CD4-positive, alpha-beta T cell treated with Interferon alpha-2 for 1 hour (primary cell): ENCODE data around the gene COL19A1.
"Not testable (repeated sequence)": the region's sequence is repeated elsewhere in the genome, so short reads cannot be mapped to it uniquely, and the experiment has no call there.

Experiments
- DNase-seq, 2 donors: peaks; one replicate each; pipeline ENCODE4 v3.0.0-alpha.2; 2020 to 2022

The COL19A1 gene

DNA sequence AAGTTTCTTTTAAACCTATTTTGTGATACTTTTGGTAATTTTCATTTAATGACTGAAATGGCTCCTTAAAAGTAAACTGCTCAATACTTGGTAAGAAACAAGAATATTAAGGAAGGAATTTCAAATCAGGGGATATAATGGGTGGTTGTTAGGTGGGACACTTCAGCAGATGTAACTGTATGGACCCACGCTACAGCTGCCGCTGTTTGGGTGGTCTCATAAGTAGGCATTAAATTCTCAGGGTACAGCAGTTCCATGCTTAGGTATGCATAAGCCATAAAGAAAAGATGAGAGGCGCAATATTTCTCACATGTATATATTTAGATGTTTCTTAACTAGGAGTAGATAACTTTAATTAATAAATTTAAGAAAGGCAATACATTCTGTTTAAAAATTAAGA, 35.0 kb downstream of the COL19A1 start:
- DNase-seq, result no peak

DNA sequence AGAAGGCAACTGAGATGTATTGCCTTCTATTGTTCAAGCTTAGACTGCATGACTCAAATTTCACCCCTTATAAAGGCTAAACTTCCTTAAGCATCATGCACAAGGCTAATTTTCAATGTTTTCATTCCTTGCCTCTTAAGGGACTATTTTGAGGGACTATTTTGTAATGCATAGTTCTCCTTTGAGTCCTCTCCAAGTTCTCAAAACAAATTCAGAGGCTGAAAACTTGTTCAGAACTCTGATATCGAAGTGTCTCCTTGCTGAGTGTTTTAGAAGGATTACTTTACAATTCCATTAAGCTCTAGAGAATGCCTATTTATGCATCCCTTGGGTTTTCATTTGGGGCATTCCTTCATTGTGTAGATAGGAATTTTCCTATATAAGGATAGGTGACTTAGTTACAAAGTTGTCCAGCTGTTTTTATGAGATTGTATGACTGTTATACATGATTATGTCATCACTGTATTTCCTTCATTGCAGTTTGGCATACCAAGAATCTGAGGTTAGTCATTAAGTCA, 41.7 kb downstream of the COL19A1 start:
- no peak for DNase-seq

DNA sequence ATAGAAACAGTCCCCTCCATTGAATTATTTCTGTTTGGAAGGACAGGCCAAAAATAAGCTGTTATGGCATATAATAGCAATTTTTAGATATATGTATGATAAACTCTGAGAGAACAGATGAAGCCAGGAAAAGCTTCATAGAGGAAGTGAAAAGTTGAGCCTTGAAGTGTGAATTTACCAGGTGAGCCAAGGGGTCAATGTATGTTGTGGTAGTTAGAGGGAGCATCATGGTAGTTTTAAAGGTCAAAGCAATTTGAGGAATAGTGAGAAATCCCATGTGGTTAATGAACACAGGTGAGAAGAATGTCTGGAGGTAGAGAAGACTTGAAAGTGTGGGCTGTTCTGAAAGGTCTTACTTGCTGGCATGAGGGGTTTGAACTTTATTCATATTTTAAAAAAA, 47.0 kb downstream of the COL19A1 start:
- no peak for DNase-seq

DNA sequence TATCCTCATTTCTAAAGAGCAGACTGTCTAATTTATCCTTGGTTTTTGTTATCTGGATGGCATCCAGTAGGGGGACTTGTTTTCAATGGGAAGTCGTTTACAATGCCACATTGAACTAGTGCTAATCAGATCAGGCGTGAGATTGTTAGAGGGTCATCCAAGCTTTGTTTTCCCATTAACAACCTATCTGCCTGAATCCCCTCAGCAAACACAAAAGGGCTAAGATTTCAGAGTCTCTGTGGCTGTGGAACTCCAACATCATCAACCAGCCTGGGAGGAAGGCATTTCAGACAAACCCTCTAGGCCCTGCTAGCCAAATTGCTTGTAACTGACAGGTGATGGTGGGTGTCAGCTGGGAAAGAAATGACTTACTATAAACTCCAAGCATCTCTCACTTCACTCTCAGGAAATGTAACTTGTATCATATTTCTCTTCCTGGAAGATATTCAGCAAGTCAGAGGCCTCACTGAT, 47.7 kb downstream of the COL19A1 start:
- no peak for DNase-seq

DNA sequence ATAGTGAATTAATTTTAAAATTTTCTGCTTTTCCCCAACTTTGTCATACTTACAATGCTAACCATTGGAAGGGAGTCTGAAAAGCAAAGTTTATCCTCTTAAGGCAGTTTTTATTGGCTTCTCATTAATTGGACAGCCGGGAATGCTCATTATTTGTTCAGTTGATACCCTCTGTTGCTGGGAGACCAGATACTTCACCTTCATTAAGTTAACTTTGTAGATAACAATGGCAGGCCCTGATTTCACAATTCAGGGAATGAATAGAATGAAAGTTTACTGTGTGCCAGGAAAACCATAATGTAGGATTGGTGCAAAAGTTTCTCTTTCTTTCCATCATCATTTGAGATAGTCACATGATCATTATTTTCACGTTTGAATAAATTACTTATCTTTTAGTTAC, 49.0 kb downstream of the COL19A1 start:
- no peak for DNase-seq

DNA sequence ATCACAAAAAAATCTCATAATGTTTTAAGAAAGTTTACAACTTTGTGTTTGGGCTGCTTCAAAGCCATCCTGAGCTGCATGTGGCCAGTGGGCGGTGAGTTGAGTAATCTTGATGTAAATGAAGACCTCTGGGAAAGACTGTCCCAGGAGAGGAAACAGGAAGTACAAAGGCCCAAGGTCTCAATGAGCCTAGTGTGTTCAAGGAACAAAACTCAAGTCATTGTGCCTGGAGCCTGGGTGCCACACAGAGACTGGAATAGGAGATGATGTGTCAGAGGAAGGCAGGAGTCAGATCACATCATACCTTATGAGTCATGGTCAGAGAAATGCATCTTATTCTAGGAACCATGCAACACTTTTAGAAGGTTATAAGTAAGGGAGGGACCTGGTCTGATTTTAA, 51.5 kb downstream of the COL19A1 start:
- DNase-seq, result no peak

DNA sequence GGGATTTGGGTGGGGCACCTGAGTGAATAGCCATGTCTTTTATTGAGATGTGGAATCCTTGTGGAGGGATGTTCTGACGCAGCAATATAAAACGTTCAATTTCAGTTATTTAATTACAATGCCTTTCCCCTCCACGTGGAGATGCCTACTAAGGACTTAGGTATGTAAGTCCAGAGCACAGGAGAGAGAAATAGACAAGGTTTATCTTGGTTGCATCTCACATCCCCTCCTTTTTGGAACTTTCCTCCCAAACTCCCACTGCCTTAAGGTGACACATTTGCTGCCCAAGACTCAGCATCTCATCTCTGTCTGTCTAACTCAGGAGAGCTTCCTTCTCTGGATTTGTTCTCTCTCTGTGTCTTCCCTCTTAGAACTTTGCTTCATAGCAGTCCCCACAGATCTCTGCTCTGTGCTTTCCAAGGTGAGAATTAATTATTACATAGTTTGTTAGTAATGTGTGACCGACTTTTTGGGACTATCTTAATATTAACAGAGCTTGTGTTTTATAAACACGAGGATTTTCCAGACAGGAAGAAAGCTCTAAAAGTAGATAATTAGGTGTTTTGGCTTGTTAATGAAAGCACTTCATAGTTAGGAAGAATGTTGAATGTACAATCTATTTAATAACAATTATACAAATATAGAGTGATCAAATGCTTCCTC, 52.6 kb downstream of the COL19A1 start:
- no peak for DNase-seq

DNA sequence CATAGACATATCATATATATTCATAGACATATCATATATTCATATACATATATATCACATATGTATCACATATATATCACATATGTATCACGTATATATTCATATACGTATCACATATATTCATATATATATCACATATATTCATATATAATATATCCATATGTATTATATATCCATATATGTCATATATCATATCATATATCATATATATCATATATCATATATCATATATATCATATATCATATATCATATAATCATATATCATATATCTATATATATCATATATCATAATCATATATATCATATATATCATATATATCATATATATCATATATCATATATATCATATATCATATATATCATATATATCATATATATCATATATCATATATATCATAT, 54.7 kb downstream of the COL19A1 start:
- not testable (repeated sequence) for DNase-seq

DNA sequence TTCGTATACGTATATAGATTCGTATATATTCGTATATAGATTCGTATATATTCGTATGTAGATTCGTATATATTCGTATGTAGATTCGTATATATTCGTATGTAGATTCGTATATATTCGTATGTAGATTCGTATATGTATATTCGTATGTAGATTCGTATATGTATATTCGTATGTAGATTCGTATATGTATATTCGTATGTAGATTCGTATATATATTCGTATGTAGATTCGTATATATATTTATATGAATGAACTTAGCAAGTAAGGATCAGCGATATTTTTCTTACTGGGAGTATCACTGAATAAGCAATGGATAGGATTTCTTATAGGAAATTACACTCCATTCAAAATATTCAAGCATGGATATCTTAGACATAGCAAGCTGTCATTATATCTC, 55.3 kb downstream of the COL19A1 start:
- DNase-seq, result not testable (repeated sequence)

DNA sequence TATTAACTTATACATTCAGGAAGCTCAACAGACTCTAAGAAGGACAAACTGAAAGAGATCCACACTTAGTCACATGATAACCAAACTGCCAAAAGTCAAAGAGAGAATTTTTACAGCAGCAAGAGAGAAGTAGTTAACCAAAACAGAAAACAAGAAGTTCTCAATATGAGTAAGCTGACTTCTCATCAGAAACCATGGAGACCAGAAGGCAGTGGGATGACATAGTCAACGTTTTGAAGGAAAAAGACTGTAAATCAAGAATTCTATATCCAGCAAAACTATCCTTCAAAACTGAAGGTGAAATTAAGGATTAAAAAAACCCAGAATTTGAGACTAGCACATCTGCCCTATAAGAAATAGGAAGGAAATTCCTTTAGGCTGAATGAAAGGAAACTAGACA, 60.4 kb downstream of the COL19A1 start:
- no peak for DNase-seq

DNA sequence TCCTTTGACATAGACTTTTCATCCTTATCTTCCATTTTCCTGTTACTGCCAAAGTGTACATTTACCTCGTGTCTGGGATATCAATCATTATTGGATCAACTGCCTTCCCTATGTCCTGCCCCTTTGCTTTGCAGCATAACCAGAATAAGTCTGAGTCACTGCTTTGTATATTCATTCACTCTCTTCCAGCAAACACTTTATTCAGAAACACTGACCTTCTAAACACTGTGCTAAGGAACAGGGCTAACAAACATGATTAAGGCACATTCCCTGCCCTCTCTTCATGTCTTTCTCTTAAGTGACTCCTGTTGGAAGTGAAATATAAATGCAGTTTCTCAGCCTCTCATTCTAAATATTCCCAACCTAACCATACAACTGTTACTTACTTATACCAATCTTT, 66.9 kb downstream of the COL19A1 start:
- no peak for DNase-seq

DNA sequence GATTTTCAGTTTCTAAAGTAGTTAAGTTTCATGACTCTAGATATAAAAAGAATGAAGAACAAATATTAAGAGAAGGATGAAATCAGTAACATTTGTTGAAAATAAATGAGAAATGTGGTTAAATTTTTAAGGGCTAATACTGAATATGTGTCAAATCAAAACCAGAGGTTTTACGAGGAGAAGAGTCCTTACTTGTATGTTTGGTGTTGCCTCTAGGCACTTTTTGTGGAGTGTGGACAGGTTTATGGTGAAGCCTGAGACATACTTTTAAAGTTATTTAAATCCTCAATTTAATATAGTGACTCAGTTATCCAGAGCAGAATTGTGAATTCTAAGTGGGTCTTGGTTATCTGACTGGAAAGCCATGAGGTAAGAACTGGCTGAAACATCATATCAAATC, 68.7 kb downstream of the COL19A1 start:
- no peak for DNase-seq

DNA sequence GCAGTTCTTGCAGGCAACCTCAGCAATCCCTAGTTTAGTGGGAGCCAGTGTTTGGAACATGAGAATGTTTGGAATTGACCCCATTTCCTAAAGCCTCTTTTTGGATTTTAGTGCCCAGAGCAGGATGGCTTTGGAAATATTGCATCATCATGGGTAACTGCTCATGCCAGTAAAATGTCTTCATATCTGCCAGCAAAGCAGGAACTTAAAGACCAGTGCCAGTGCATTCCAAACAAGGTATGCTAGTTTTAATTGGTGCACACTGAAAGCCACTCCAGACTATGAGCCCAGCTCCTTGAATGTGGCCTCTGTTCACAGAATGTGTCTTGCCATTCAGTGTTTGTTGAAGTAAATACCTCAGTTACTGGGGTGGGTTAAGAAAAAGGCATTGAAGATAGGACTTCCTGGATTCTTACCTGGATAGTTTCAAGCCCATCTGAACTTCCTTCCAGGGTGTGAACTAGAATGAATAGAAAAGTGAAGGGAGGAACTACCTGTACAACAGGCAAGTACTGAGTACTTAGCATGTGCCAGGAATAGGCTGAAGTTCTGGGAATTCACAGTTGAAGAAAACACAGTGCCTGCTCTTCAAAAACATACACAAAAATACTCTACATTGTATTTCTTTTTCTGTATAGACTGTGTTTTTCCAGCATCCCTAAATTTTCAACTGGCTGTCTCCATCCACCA, 70.5 kb downstream of the COL19A1 start:
- no peak for DNase-seq

DNA sequence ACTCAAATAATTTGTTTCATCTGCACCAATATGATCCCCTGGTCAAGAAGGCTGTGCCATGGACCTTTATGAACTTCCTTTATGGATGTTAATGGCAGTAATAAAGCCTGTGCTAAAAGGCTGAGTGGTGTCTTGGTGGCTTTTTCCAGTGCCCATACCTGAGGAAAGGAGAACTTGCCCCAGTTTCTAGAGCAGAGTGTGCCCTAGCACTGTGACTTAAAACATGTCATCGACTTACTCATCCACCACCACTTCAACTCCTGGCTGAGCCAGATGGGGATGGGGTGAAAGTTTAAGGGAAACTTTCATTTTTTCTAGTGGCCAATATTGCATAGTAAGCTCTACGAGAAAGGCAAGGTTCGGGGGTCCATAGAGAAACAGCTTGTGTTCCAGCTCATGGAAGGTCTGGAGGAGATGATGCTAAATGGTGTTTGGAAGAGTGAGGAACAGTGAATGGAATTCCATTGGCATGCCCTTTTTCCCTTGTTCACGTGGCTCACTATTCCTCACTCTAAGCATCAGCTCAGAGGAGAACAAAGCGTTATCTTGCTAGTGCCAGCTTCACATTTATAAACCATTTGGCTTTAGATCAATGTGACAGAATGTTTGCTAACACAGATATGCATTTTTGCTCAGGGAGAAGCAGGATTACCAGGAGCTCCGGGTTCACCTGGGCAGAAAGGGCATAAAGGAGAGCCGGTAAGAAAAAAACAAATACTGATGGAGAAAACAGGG, 71.2 kb downstream of the COL19A1 start:
- DNase-seq, result no peak

DNA sequence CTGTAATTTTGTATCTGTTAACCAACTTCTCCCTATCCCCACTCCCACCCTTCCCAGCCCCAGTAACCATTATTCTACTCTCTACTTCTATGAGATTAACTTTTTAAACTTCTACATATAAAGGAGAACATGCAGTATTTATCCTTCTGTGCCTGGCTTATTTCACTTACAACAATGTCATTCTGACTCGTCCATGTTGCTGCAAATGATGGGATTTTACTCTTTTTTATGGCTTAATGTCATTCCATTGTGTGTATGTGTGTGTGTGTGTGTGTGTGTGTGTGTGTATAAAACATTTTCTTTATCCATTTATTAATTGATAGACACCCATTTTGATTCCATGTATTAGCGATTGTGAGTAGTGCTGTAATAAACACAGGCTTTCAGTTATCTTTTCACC, 76.1 kb downstream of the COL19A1 start:
- no peak for DNase-seq

DNA sequence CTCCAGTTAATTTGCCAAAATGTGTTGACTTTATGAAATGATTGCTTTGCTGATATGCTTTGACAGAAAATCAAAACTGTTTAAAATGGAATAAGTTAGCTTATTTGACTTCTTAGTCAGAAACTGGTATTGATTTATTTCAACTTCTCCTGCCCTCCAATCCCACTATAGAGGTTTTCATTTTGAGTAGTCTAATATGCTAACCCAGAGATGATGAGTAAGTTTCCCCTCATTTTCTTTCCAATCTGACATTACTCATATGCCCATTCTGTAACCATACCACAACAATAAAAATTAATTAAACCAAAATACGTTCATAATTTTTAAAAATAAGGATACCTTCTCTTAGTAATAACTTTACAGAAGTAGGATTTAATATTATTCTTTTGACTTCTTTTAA, 78.8 kb downstream of the COL19A1 start:
- no peak for DNase-seq

DNA sequence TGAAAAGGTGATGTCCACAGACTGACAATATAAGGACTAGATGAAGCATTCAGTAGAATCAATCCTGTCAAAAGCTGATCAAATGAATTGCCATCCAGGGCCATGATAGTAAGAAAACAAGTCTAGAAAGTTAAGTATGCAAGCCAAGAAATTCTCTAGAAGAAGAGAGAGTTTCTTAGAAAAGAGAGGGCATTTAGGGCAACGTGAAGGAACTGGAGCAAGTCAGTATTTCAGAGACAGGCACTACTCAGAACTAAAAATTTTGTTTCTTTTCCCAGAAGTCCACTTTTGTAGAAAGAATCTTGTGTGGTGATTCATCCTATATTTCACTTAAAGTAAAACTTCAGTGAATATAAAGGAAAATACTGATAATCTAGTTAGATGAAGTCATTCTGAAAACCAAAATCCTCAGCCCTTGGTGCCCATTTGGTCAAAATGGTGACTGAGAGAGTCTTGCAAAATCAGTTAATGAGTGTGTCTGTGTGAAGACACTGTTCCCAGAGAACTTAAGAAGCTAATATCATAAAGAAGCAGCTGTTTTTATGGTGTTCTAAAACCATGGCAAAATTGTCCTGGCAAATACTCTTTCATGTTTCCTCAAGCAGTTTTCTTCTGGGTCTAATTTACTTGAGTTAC, 82.2 kb downstream of the COL19A1 start:
- no peak for DNase-seq

DNA sequence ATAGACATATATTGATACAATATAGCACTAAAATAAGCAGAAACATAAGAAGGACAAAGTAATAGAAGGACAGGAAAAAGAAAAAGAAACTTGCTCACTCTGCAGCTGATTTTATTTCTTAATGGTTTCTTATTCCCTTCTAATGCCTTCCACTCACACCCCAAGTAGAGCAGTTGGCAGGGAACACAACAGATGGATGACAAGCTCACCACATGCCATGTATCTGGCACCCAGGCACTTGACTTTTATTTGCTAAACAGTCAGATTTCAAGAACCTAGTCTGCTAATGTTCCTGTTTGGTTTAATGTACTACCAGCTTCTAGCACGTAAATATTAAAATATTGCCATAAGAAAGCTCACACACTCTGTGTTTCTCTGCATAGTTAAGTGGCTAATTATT, 87.1 kb downstream of the COL19A1 start:
- DNase-seq, result no peak

DNA sequence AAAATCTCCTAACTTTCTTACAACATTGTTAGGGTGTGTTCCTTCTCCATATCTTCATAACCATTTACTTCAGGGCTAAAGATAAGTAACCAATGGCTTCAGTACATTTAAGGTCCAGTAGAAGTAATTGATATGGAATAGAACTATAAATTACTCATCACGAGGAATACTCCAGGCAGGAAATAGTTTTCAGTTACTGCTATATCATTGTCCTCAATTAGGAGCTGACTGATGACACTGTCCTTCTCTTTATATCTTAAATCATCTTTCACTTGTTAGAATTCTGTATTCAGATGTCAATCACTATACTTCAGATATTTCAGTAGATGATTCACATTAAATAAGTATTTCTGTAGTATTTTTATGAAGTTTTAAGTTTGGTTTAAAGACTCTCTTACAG, 88.4 kb downstream of the COL19A1 start:
- no peak for DNase-seq

DNA sequence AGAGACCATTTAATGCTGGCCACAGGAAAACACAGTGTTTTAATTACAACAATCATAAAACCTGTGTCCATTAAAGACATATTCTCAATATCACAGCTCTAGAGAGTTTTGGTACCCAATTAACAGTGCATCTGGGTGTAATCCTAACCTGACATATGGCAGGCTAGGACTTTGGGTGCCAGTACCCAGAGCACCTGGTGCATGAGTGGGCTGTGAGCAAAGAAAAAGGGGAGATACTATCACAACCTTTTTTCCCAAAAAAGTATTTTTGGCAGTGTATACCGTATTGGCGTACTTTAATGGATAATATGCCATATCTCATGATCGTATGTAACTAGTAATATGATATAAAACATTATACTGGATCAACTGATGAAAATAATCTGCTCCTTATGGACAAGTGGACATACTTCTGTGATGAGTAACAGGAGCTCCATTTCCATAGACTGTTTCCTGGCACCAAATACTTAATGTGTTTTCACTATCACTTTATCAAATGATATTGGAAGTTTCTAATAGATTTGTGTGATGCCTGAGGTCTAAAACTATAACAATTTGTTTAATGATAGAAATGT, 91.7 kb downstream of the COL19A1 start:
- DNase-seq, result no peak

DNA sequence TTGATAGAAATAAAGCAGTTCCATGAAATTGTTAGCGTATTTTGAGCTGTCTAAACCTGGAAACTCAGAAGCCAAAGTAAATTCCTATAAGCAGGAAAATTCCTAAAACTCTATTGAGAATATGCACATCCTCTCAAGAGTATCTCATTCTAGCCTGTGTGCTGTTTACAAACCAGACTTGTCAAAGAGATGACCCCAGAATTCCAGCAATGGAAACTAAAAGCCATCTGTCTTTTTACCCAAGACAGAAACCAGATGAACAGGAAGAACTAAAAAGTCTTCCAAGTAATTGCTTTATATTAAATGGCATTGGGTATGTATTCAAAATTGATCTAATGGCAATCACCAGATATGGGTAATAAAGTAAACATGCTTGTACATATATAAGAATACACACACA, 92.6 kb downstream of the COL19A1 start:
- DNase-seq, result no peak

DNA sequence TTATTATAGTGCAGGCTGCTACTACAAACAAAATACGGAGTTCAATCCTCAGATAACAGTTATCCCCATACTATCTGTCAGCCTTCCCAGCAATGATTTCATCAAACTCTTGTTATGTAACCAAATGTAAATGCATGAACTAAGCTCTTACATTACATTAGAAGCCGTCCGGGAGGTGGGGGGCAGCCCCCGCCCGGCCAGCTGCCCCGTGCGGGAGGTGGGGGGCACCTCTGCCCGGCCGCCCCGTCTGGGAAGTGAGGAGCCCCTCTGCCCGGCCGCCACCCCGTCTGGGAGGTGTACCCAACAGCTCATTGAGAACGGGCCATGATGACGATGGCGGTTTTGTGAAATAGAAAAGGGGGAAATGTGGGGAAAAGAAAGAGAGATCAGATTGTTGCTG, 99.6 kb downstream of the COL19A1 start:
- DNase-seq, result not testable (repeated sequence)

DNA sequence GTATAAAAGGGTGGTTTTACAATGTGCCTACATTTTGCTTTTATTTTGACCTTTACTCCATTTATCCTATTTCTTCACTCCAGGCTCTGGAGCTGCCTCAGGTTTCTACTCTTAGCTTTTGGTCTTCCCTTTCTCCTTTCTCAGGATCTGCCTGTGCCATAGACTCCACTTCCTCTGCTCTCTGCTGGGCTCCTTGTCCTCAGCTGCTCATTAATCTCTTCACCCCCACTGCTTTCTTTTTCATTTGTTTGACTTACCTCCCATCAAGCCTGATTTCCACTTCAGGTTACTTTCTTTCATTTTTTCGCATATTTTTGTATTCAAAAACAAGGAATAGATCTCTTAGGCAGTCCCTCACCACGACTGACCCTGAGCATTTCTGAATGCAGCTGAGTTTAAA, 106.8 kb downstream of the COL19A1 start:
- DNase-seq, result no peak
